Transverse colon (tissue), 4 donors: ENCODE data around the gene FAM20C. TPM values are rescaled to one million over a fixed set of nuclear protein-coding genes. Genes with fewer than 3 reads are reported as not detected.

Experiments used
- DNase-seq: peaks from one replicate; pipeline ENCODE4 v3.0.0-alpha.2; 2019
- H3K27ac ChIP-seq, 4 donors: fragments of 200-600 bp; sonication (generic); 2 replicates each; pipeline ENCODE4 v1.5.1; 2016 to 2018; ENCODE audit warnings: inconsistent platforms in 4 of 4
- H3K27me3 ChIP-seq: fragments of 200-600 bp; sonication (generic); 2 replicates; pipeline ENCODE4 v1.5.1; 2017; ENCODE audit warnings: inconsistent platforms
- H3K36me3 ChIP-seq, 4 donors: fragments of 200-600 bp; sonication (generic); 2 replicates each; pipeline ENCODE4 v1.5.1; 2017 to 2019; ENCODE audit warnings: inconsistent platforms in 4 of 4
- H3K4me1 ChIP-seq, 4 donors: fragments of 200-600 bp; sonication (generic); 2 replicates each; pipeline ENCODE4 v1.5.1; 2017 to 2020; ENCODE audit warnings: inconsistent platforms in 4 of 4
- H3K4me3 ChIP-seq, 4 donors: fragments of 200-600 bp; sonication (generic); 1 replicate in 1 of 4; 2 replicates in 3 of 4; pipeline versions ENCODE4 v1.5.1 to v1.6.1; 2017 to 2019; ENCODE audit warnings: inconsistent platforms in 4 of 4
- H3K9me3 ChIP-seq, 2 donors: fragments of 200-600 bp; sonication (generic); 2 replicates each; pipeline ENCODE4 v1.5.1; 2017 to 2019; ENCODE audit warnings: inconsistent platforms in 2 of 2
- CTCF ChIP-seq, 5 experiments: fragments of 200-600 bp in 3 of 5; fragments of 450-650 bp in 2 of 5; sonication (generic) in 3 of 5; IDR thresholded peaks; 1 replicate in 2 of 5; 2 replicates in 3 of 5; pipeline ENCODE4 v1.5.1; 2016 to 2017; ENCODE audit warnings: antibody characterized with exemption in 5 of 5, inconsistent platforms in 3 of 5, mild to moderate bottlenecking in 2 of 5, moderate library complexity in 1 of 5
- EP300 ChIP-seq: sonication (generic); formaldehyde crosslinking; IDR thresholded peaks from one replicate; pipeline ENCODE4 v1.6.1; 2017; ENCODE audit warnings: antibody characterized with exemption, low read depth
- POLR2A ChIP-seq: fragments of 450-650 bp; IDR thresholded peaks from one replicate; pipeline ENCODE4 v1.6.1; 2016; ENCODE audit warnings: antibody characterized with exemption, mild to moderate bottlenecking, moderate library complexity
- POLR2AphosphoS5 ChIP-seq, 3 donors: sonication (generic); formaldehyde crosslinking; IDR thresholded peaks; one replicate each; pipeline ENCODE4 v1.6.1; 2016; ENCODE audit warnings: antibody characterized with exemption in 3 of 3
- WGBS, 2 donors: methylation state at CpG; one replicate each; pipeline ENCODE4 v1.1.5; 2018; ENCODE audit warnings: low coverage in 1 of 2; 5-methylcytosine and 5-hydroxymethylcytosine counted together
- in situ Hi-C, 4 donors: fragments of 200-750 bp; cut with MboI; loops; one replicate each; pipeline versions ENCODE4 v1.15.0 to v1.15.1; 2017; ENCODE audit warnings: low sequenced_read_pairs in 3 of 4, low pct_ligation_motif_present in 1 of 4, low pct_unique_long_range_greater_than_20kb in 1 of 4
- intact Hi-C: fragments of 100-400 bp; cut with DNase I; formaldehyde crosslinking; loops from one replicate; pipeline ENCODE4 v1.15.1; 2023; ENCODE audit warnings: low total_unique reads
- total RNA-seq, 4 donors: library from RNA; depleted of rRNA; stranded (reverse); fragments of >200 nt; gene quantifications; one replicate each; pipeline ENCODE4 v1.1.0, GENCODE V29; 2016

The FAM20C gene
- total RNA-seq, 4 donors from 2014 or later: 10.5 to 62.3 (median 23.5) TPM

- Histone ChIP-seq H3K4me1 (no peaks in the 10 kb centered on the region), H3K27me3 (no peaks in the 10 kb centered on the region), H3K9me3 (no peaks in the 10 kb centered on the region), H3K27ac (no peak overlapping the region), H3K4me3 (no peak overlapping the region), H3K36me3 (no peaks in the 10 kb centered on the region)
- WGBS, 2 donors: 95% methylated on average over 13 of the region's 13 CpGs; no CpG with 5 or more reads in 1 of the 2 donors
- in situ Hi-C loops (no loop called here), intact Hi-C loops (no loop called here)
- TF ChIP-seq POLR2AphosphoS5 (IDR thresholded peaks at IDR 0.05) (no peak), EP300 (no peak), CTCF (IDR thresholded peaks at IDR 0.05) (no peak), POLR2A (no peak)
- DNase-seq: no peak
Observed at GRCh38 chr7:300546-301290, 108.3 kb downstream of the FAM20C start.

- in situ Hi-C loops: no loop called here
- Histone ChIP-seq H3K4me3 (no peak overlapping the region), H3K36me3 (no peaks in the 10 kb centered on the region), H3K27ac (no peak overlapping the region), H3K27me3 (no peaks in the 10 kb centered on the region), H3K9me3 (no peaks in the 10 kb centered on the region), H3K4me1 (no peaks in the 10 kb centered on the region)
- intact Hi-C loops: no loop called here
- 80 to 85% methylated on average over 3 to 34 of the region's 34 CpGs for WGBS, 2 donors
- TF ChIP-seq EP300: no peak
- TF ChIP-seq CTCF (IDR thresholded peaks at IDR 0.05): no peak
- TF ChIP-seq POLR2AphosphoS5 (IDR thresholded peaks at IDR 0.05): no peak
- TF ChIP-seq POLR2A: no peak
- no peak for DNase-seq
Observed at GRCh38 chr7:301291-302053, 109.1 kb downstream of the FAM20C start.

- H3K4me3 ChIP-seq: no peak overlapping the region
- no peaks in the 10 kb centered on the region for H3K36me3 ChIP-seq
- no peak for DNase-seq
- H3K4me1 ChIP-seq: no peaks in the 10 kb centered on the region
- in situ Hi-C loops: no loop called here
- TF ChIP-seq POLR2AphosphoS5 (IDR thresholded peaks at IDR 0.05) (no peak), EP300 (no peak), CTCF (IDR thresholded peaks at IDR 0.05) (no peak), POLR2A (no peak)
- WGBS, 2 donors: 93 to 96% methylated on average over 3 to 18 of the region's 18 CpGs
- intact Hi-C loops: no loop called here
- H3K27ac ChIP-seq: no peak overlapping the region
- no peaks in the 10 kb centered on the region for H3K27me3 ChIP-seq
- H3K9me3 ChIP-seq: no peaks in the 10 kb centered on the region
Observed at GRCh38 chr7:302054-302992, 110.0 kb downstream of the FAM20C start.

GRCh38 chr7:303425-303824 lies 111.1 kb downstream of the FAM20C start:
- H3K36me3 ChIP-seq: no peaks in the 10 kb centered on the region
- in situ Hi-C loops: no loop called here
- intact Hi-C loops: no loop called here
- no peak for TF ChIP-seq CTCF (IDR thresholded peaks at IDR 0.05)
- H3K27me3 ChIP-seq: no peaks in the 10 kb centered on the region
- DNase-seq: no peak
- no peak overlapping the region for H3K27ac ChIP-seq
- no peak overlapping the region for H3K4me3 ChIP-seq
- no peaks in the 10 kb centered on the region for H3K4me1 ChIP-seq
- WGBS, 2 donors: 84% methylated on average over 11 of the region's 11 CpGs; no CpG with 5 or more reads in 1 of the 2 donors
- H3K9me3 ChIP-seq: no peaks in the 10 kb centered on the region
